ENCODE measurements around the gene OR2L8. TPM values are rescaled to one million over a fixed set of nuclear protein-coding genes. Genes with fewer than 3 reads are reported as not detected.

The OR2L8 gene
- total RNA-seq (under 1 TPM in 1 of 2 experiments, not detected in 1; 0.49 TPM), polyA plus RNA-seq (under 1 TPM in 1 of 3 donors, not detected in 2; 0.43 TPM), total RNA-seq (0 to 0.49 (median 0.03) reads per million in 6 experiments)

- DNase-seq: no peak
- Mint-ChIP-seq H3K4me3 (no peak within 1 kb of the TSS), H3K4me1 (no peaks in the 10 kb centered on the region), H3K27me3 (peaks cover 0 to 6% (median 0%) of the 10 kb centered on the region in 5 donors), H3K36me3 (peaks cover 0 to 42% (median 25%) of the 10 kb centered on the region in 3 donors), H3K9me3 (peaks cover 0 to 21% (median 6%) of the 10 kb centered on the region in 9 donors), H3K27ac (no peak within 1 kb of the TSS)
- ATAC-seq: no peak
- POLR2A ChIA-PET: no interaction called here
These were observed at the start of gene OR2L8 for GRCh38 chr1:247948558-247948957. Gene OR2L8 (plus strand): TSS chr1:247948858. CDS start chr1:247948858, 0 bp downstream.

GRCh38 chr1:247904122-247904521, 44.5 kb upstream of the OR2L8 start:
- peak overlapping the region in 3 of 10 donors; percentile 2 to 70 (median 35) for H3K27ac Mint-ChIP-seq
- POLR2A ChIA-PET: no interaction called here
- H3K36me3 Mint-ChIP-seq: peaks cover 0 to 9% (median 4%) of the 10 kb centered on the region in 3 donors
- peaks cover 4 to 34% (median 18%) of the 10 kb centered on the region in 4 donors for H3K4me1 Mint-ChIP-seq
- ATAC-seq (no peak), DNase-seq (no peak)
- no peak overlapping the region for H3K4me3 Mint-ChIP-seq
- H3K9me3 Mint-ChIP-seq: peaks cover 0 to 27% (median 15%) of the 10 kb centered on the region in 9 donors
- no peaks in the 10 kb centered on the region for H3K27me3 Mint-ChIP-seq

- no peak for DNase-seq
- H3K4me1 Mint-ChIP-seq: peaks cover 4 to 34% (median 18%) of the 10 kb centered on the region in 4 donors
- no peaks in the 10 kb centered on the region for H3K27me3 Mint-ChIP-seq
- peak overlapping the region in 6 of 10 donors; percentile 33 to 89 (median 64) for H3K4me3 Mint-ChIP-seq
- H3K27ac Mint-ChIP-seq: peak overlapping the region in 5 of 10 donors; percentile 11 to 43 (median 33)
- peaks cover 0 to 27% (median 14%) of the 10 kb centered on the region in 9 donors for H3K9me3 Mint-ChIP-seq
- H3K36me3 Mint-ChIP-seq: peaks cover 0 to 9% (median 4%) of the 10 kb centered on the region in 3 donors
- POLR2A ChIA-PET: no interaction called here
- no peak for ATAC-seq
These were observed 43.5 kb upstream of the OR2L8 start for GRCh38 chr1:247905181-247905580.

- peak in 1 of 10 donors; percentile 6 for DNase-seq
- no peaks in the 10 kb centered on the region for H3K27me3 Mint-ChIP-seq
These were observed 42.7 kb upstream of the OR2L8 start for GRCh38 chr1:247905910-247906503.

GRCh38 chr1:247906504-247907047, 42.1 kb upstream of the OR2L8 start:
- POLR2A ChIA-PET: no interaction called here
- Mint-ChIP-seq H3K4me3 (peak overlapping the region; percentile 79 to 92 (median 84)), H3K36me3 (peaks cover 0 to 9% (median 4%) of the 10 kb centered on the region in 3 donors), H3K27me3 (no peaks in the 10 kb centered on the region), H3K27ac (peak overlapping the region in 9 of 10 donors; percentile 76 to 95 (median 85)), H3K4me1 (peaks cover 4 to 34% (median 18%) of the 10 kb centered on the region in 4 donors), H3K9me3 (peaks cover 0 to 27% (median 14%) of the 10 kb centered on the region in 9 donors)
- DNase-seq (peak in 3 of 10 donors; percentile 5 to 24 (median 23)), ATAC-seq (peak; percentile 35 to 53)

More at GRCh38 chr1:247905910-247906503, 42.7 kb upstream of the OR2L8 start:
- H3K9me3 Mint-ChIP-seq: peaks cover 0 to 27% (median 14%) of the 10 kb centered on the region in 9 donors
- ATAC-seq: peak in 1 of 2 donors; percentile 30
- peaks cover 0 to 9% (median 4%) of the 10 kb centered on the region in 3 donors for H3K36me3 Mint-ChIP-seq
- POLR2A ChIA-PET: no interaction called here
- H3K4me1 Mint-ChIP-seq: peaks cover 4 to 34% (median 18%) of the 10 kb centered on the region in 4 donors
- H3K4me3 Mint-ChIP-seq: peak overlapping the region; percentile 79 to 92 (median 84)
- peak overlapping the region; percentile 27 to 95 (median 84) for H3K27ac Mint-ChIP-seq

- peak overlapping the region in 2 of 10 donors; percentile 4 to 11 for H3K4me3 Mint-ChIP-seq
- H3K9me3 Mint-ChIP-seq: peaks cover 0 to 23% (median 11%) of the 10 kb centered on the region in 9 donors
- H3K27ac Mint-ChIP-seq: no peak overlapping the region
- H3K36me3 Mint-ChIP-seq: peaks cover 0 to 9% (median 4%) of the 10 kb centered on the region in 3 donors
- H3K27me3 Mint-ChIP-seq: peaks cover 0 to 5% (median 0%) of the 10 kb centered on the region in 5 donors
- DNase-seq: no peak
- no peak for ATAC-seq
- H3K4me1 Mint-ChIP-seq: peaks cover 4 to 34% (median 18%) of the 10 kb centered on the region in 4 donors
- POLR2A ChIA-PET: no interaction called here
These were observed 39.9 kb upstream of the OR2L8 start for GRCh38 chr1:247908766-247909165.

GRCh38 chr1:247913786-247914185, 34.9 kb upstream of the OR2L8 start:
- Mint-ChIP-seq H3K27ac (no peak overlapping the region), H3K36me3 (no peaks in the 10 kb centered on the region), H3K27me3 (peaks cover 0 to 14% (median 9%) of the 10 kb centered on the region in 5 donors), H3K9me3 (no peaks in the 10 kb centered on the region), H3K4me3 (no peak overlapping the region), H3K4me1 (no peaks in the 10 kb centered on the region)
- DNase-seq (no peak), ATAC-seq (no peak)
- POLR2A ChIA-PET: no interaction called here

GRCh38 chr1:247914941-247915662, 33.6 kb upstream of the OR2L8 start:
- no peaks in the 10 kb centered on the region for H3K9me3 Mint-ChIP-seq
- H3K27me3 Mint-ChIP-seq: peaks cover 0 to 17% (median 9%) of the 10 kb centered on the region in 5 donors
- no peaks in the 10 kb centered on the region for H3K36me3 Mint-ChIP-seq
- no peaks in the 10 kb centered on the region for H3K4me1 Mint-ChIP-seq
- H3K4me3 Mint-ChIP-seq: no peak overlapping the region
- DNase-seq (no peak), ATAC-seq (no peak)
- POLR2A ChIA-PET: no interaction called here
- H3K27ac Mint-ChIP-seq: no peak overlapping the region

GRCh38 chr1:247919952-247920351, 28.7 kb upstream of the OR2L8 start, which contains the start of gene OR2T8:
Gene OR2T8 (plus strand): TSS chr1:247920252. CDS start chr1:247921018, 766 bp downstream.
- H3K4me3 Mint-ChIP-seq: no peak within 1 kb of the TSS
- peaks cover 0 to 14% (median 9%) of the 10 kb centered on the region in 5 donors for H3K27me3 Mint-ChIP-seq
- H3K4me1 Mint-ChIP-seq: no peaks in the 10 kb centered on the region
- H3K27ac Mint-ChIP-seq: no peak within 1 kb of the TSS
- H3K9me3 Mint-ChIP-seq: no peaks in the 10 kb centered on the region
- POLR2A ChIA-PET: no interaction called here
- no peak for DNase-seq
- no peak for ATAC-seq
- no peaks in the 10 kb centered on the region for H3K36me3 Mint-ChIP-seq

- H3K27me3 Mint-ChIP-seq: peaks cover 0 to 7% (median 0%) of the 10 kb centered on the region in 5 donors
- no peak overlapping the region for H3K27ac Mint-ChIP-seq
- DNase-seq: no peak
- H3K4me3 Mint-ChIP-seq: no peak overlapping the region
- no peaks in the 10 kb centered on the region for H3K4me1 Mint-ChIP-seq
- H3K9me3 Mint-ChIP-seq: no peaks in the 10 kb centered on the region
- POLR2A ChIA-PET: no interaction called here
- H3K36me3 Mint-ChIP-seq: no peaks in the 10 kb centered on the region
- no peak for ATAC-seq
These were observed 24.7 kb upstream of the OR2L8 start for GRCh38 chr1:247923941-247924340.

- no peak within 1 kb of the TSS for H3K4me3 Mint-ChIP-seq
- no peak within 1 kb of the TSS for H3K27ac Mint-ChIP-seq
- no peak for ATAC-seq
- no peak for DNase-seq
- peaks cover 0 to 4% (median 0%) of the 10 kb centered on the region in 5 donors for H3K27me3 Mint-ChIP-seq
- no peaks in the 10 kb centered on the region for H3K4me1 Mint-ChIP-seq
- H3K9me3 Mint-ChIP-seq: no peaks in the 10 kb centered on the region
- POLR2A ChIA-PET: no interaction called here
- H3K36me3 Mint-ChIP-seq: no peaks in the 10 kb centered on the region
These were observed 23.8 kb upstream of the OR2L8 start, which contains the start of gene OR2AJ1 for GRCh38 chr1:247924868-247925267. Gene OR2AJ1 (plus strand): TSS chr1:247924889. CDS start chr1:247933769, 8,880 bp downstream.

- Mint-ChIP-seq H3K4me1 (peaks cover 0 to 3% (median 1%) of the 10 kb centered on the region in 4 donors), H3K4me3 (no peak overlapping the region), H3K27me3 (peaks cover 0 to 10% (median 1%) of the 10 kb centered on the region in 5 donors), H3K27ac (no peak overlapping the region), H3K36me3 (no peaks in the 10 kb centered on the region), H3K9me3 (peaks cover 0 to 5% (median 0%) of the 10 kb centered on the region in 9 donors)
- POLR2A ChIA-PET: no interaction called here
- no peak for ATAC-seq
- no peak for DNase-seq
These were observed 14.7 kb upstream of the OR2L8 start for GRCh38 chr1:247933989-247934388.
